Stimulated activated CD8-positive, alpha-beta memory T cell treated with anti-CD3 and anti-CD28 coated beads, Interleukin-4, amount 100 ng/mL, for 1 hour (primary cell): ENCODE results near the gene TNFAIP2.
"Not testable (repeated sequence)": the region's sequence is repeated elsewhere in the genome, so short reads cannot be mapped to it uniquely, and the experiment has no call there.

Source experiments
- DNase-seq, 2 donors: peaks; one replicate each; pipeline ENCODE4 v3.0.0-alpha.2; 2020; ENCODE audit warnings: low read depth in 2 of 2, low spot score in 1 of 2

Gene TNFAIP2

GRCh38 chr14:103105580-103106150, 17.6 kb upstream of the TNFAIP2 start:
- DNase-seq: no peak

GRCh38 chr14:103107455-103107854, 15.8 kb upstream of the TNFAIP2 start:
- no peak for DNase-seq

- no peak for DNase-seq
Measured at GRCh38 chr14:103107941-103108748, 15.1 kb upstream of the TNFAIP2 start.

- no peak for DNase-seq
Measured at GRCh38 chr14:103108749-103109207, 14.5 kb upstream of the TNFAIP2 start.

- no peak for DNase-seq
Measured at GRCh38 chr14:103109535-103110441, 13.5 kb upstream of the TNFAIP2 start.

- no peak for DNase-seq
Measured at GRCh38 chr14:103110681-103111231, 12.5 kb upstream of the TNFAIP2 start.

- DNase-seq: no peak
Measured at GRCh38 chr14:103111232-103111868, 11.9 kb upstream of the TNFAIP2 start.

- no peak for DNase-seq
Measured at GRCh38 chr14:103112400-103113243, 10.6 kb upstream of the TNFAIP2 start.

- DNase-seq: no peak
Measured at GRCh38 chr14:103113303-103113702, 10.0 kb upstream of the TNFAIP2 start.

- no peak for DNase-seq
Measured at GRCh38 chr14:103113774-103114173, 9.5 kb upstream of the TNFAIP2 start.

- DNase-seq: not testable (repeated sequence)
Measured at GRCh38 chr14:103115086-103115679, 8.1 kb upstream of the TNFAIP2 start.

GRCh38 chr14:103115845-103116572, 7.3 kb upstream of the TNFAIP2 start:
- DNase-seq: no peak

- DNase-seq: no peak
Measured at GRCh38 chr14:103116636-103117035, 6.6 kb upstream of the TNFAIP2 start.

GRCh38 chr14:103117499-103117898, 5.8 kb upstream of the TNFAIP2 start:
- DNase-seq: not testable (repeated sequence)

- DNase-seq: no peak
Measured at GRCh38 chr14:103118018-103118662, 5.1 kb upstream of the TNFAIP2 start.

- no peak for DNase-seq
Measured at GRCh38 chr14:103118663-103119404, 4.4 kb upstream of the TNFAIP2 start.

GRCh38 chr14:103119527-103119926, 3.7 kb upstream of the TNFAIP2 start:
- not testable (repeated sequence) for DNase-seq
